IPS DF 4.7 (cell line): ENCODE measurements around the gene SF3B2.
"Not testable (repeated sequence)": the region's sequence is repeated elsewhere in the genome, so short reads cannot be mapped to it uniquely, and the experiment has no call there.

ENCODE experiments used
- DNase-seq: peaks from one replicate; pipeline ENCODE4 v3.0.0-alpha.2; 2013; ENCODE audit warnings: low spot score; ENCODE audit errors: extremely low read depth

SF3B2 gene

GRCh38 chr11:66104057-66104638 is 52.0 kb downstream of the SF3B2 start:
- DNase-seq: no peak

GRCh38 chr11:66106786-66107599 is 54.8 kb downstream of the SF3B2 start:
- no peak for DNase-seq

- no peak for DNase-seq
Observed at GRCh38 chr11:66107600-66108510, 55.7 kb downstream of the SF3B2 start.

DNA sequence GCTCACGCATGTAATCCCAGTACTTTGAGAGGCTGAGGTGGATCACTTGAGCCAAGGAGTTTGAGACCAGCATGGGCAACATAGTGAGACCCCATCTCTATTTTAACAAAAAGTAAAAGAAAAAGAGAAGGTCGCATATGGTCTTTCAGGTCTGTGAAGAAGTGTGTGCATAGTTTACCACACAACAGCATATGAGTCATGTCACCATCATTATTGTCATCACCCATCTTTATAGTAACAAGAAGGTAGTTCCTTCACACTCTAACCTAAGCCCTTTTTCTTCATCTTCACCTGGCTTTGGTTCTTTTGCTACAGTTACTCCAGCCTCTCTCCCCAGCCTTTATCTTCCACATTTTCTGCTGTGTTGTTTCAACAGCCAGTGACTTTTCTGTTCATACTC is 57.1 kb downstream of the SF3B2 start:
- no peak for DNase-seq

DNA sequence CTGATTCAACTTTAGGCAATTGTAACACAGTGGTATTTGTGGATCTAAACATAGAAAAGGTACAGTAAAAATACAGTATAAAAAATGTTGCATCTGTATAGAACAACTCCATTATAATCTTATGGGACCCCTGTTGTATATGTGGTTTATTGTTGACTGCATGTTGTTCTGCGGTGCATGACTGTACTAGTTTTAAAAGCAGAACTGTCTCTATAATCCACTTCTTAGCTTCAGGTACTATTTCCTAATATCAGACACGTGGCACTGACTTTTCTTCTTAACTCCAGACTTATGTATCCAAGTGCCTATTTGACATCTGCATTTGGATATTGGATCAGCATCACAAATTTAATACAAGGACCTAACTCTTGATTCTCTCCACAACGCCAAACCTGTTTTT is 59.0 kb downstream of the SF3B2 start:
- DNase-seq: no peak

- no peak for DNase-seq
Observed at GRCh38 chr11:66112041-66112491, 59.9 kb downstream of the SF3B2 start.

GRCh38 chr11:66112601-66113499 is 60.7 kb downstream of the SF3B2 start:
- DNase-seq: no peak

DNA sequence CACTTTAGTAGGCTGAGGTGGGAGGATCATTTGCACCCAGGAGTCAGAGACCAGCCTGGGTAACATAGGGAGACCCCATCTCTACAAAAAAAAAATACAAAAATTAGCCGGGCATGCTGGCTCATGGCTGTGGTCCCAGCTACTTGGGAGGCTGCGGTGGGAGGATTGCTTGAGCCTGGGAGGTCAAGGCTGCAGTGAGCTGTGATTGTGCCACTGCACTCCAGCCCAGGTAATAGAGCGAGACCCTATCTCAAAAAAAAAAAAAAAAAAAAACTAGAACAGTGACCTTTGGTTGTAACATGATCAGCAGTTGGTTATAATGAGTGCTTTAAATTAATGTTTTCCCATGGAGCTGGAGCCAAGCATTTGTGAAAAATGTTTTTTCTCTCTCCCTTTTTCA is 62.8 kb downstream of the SF3B2 start:
- not testable (repeated sequence) for DNase-seq

DNA sequence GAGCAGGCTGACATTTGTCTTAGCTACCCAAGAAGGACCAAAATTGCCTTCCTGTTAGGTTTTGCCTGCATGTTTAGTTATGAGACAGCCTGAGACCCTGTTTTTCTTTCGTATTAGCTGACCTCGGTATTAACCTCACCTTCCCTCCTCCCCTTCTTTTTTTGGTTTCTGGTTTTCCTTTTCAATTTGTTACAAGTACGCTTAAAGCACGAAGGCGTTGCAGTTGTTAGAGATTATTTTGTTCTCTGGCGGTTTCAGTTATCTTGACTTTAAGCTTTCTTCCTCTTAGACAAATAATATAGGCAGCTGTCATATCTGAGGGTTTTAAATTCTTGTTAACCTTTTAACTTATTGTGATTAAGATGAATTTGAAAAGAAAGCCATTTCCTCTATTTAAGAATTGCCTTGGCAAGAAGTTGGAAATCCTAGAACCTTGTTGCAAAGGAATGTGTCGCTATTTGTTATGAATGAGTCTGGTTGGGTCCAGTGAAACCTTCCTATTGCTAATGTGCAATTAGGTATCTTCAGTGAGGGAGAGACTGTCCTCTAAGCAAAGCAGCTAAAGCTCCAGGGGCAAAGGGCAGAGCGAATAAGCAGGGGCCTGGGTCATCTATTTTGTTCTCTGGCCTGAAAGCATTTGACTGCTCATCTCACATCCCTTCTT is 63.6 kb downstream of the SF3B2 start:
- no peak for DNase-seq

DNA sequence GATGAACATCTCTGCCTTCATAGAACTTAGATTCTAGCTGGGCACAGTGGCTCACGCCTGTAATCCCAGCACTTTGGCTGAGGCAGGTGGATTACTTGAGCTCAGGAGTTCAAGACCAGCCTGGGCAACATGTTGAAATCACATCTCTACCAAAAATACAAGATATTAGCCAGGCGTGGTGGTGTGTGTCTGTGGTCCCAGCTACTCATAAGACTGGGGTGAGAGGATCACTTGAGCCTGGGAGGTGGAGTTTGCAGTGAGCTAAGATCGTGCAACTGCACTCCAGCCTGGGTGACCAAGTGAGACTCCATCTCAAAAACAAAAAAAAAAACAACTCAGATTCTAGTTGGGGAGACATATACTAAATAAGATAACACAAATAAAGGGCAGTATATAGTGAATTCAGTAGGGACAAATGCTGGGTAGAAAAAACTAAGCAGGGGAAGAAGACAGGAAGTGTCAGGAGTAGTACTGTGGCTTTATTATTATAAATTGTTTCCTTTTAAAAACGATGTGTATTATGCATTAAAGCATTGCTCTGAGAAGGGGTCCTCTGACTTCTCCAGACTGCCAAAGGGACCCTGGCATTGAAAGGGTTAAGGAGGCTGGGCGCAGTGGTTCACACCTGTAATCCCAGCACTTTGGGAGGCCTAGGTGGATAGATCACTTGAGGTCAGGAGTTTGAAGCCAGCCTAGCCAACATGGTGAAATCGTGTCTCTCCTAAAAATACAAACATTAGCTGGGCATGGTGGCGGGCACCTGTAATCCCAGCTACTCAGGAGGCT is 64.6 kb downstream of the SF3B2 start:
- DNase-seq: no peak

- no peak for DNase-seq
Observed at GRCh38 chr11:66118847-66119246, 66.7 kb downstream of the SF3B2 start.
